ENCODE data around the gene MRTO4.
"Not testable (repeated sequence)": the region's sequence is repeated elsewhere in the genome, so short reads cannot be mapped to it uniquely, and the experiment has no call there.

The MRTO4 gene

GRCh38 chr1:19222979-19223824, 28.4 kb upstream of the MRTO4 start:
- in situ Hi-C loops (cut with MboI; ENCODE audit: low sequenced_read_pairs): no loop called here

- in situ Hi-C loops (cut with MboI; ENCODE audit: low sequenced_read_pairs): no loop called here
These were observed 22.4 kb upstream of the MRTO4 start for GRCh38 chr1:19229229-19229628.

GRCh38 chr1:19229828-19230325, 21.7 kb upstream of the MRTO4 start:
- in situ Hi-C loops (cut with MboI; ENCODE audit: low sequenced_read_pairs): no loop called here

GRCh38 chr1:19231736-19232523, 19.7 kb upstream of the MRTO4 start:
- in situ Hi-C loops (cut with MboI; ENCODE audit: low sequenced_read_pairs): not testable (repeated sequence)

GRCh38 chr1:19232524-19232846, 19.1 kb upstream of the MRTO4 start:
- in situ Hi-C loops (cut with MboI; ENCODE audit: low sequenced_read_pairs): no loop called here

- in situ Hi-C loops (cut with MboI; ENCODE audit: low sequenced_read_pairs): no loop called here
These were observed 17.4 kb upstream of the MRTO4 start for GRCh38 chr1:19234224-19234623.

- in situ Hi-C loops (cut with MboI; ENCODE audit: low sequenced_read_pairs): no loop called here
These were observed 11.7 kb upstream of the MRTO4 start for GRCh38 chr1:19239876-19240275.

GRCh38 chr1:19240673-19241538, 10.7 kb upstream of the MRTO4 start:
- in situ Hi-C loops (cut with MboI; ENCODE audit: low sequenced_read_pairs): no loop called here

- in situ Hi-C loops (cut with MboI; ENCODE audit: low sequenced_read_pairs): no loop called here
These were observed 838 bp upstream of the MRTO4 start for GRCh38 chr1:19250629-19251304.

- in situ Hi-C loops (cut with MboI; ENCODE audit: low sequenced_read_pairs): no loop called here
These were observed 2.8 kb downstream of the MRTO4 start for GRCh38 chr1:19254416-19254815.

GRCh38 chr1:19255288-19255687, 3.7 kb downstream of the MRTO4 start:
- in situ Hi-C loops (cut with MboI; ENCODE audit: low sequenced_read_pairs): no loop called here

- in situ Hi-C loops (cut with MboI; ENCODE audit: low sequenced_read_pairs): not testable (repeated sequence)
These were observed 4.7 kb downstream of the MRTO4 start for GRCh38 chr1:19256301-19256700.

- in situ Hi-C loops (cut with MboI; ENCODE audit: low sequenced_read_pairs): no loop called here
These were observed 5.7 kb downstream of the MRTO4 start for GRCh38 chr1:19257178-19257914.

GRCh38 chr1:19258353-19258752, 6.7 kb downstream of the MRTO4 start:
- in situ Hi-C loops (cut with MboI; ENCODE audit: low sequenced_read_pairs): no loop called here

- in situ Hi-C loops (cut with MboI; ENCODE audit: low sequenced_read_pairs): no loop called here
These were observed 8.9 kb downstream of the MRTO4 start for GRCh38 chr1:19260211-19261138.

GRCh38 chr1:19262047-19262446, 10.4 kb downstream of the MRTO4 start:
- in situ Hi-C loops (cut with MboI; ENCODE audit: low sequenced_read_pairs): no loop called here

- in situ Hi-C loops (cut with MboI; ENCODE audit: low sequenced_read_pairs): no loop called here
These were observed 11.1 kb downstream of the MRTO4 start for GRCh38 chr1:19262744-19263143.

- in situ Hi-C loops (cut with MboI; ENCODE audit: low sequenced_read_pairs): no loop called here
These were observed 16.8 kb downstream of the MRTO4 start for GRCh38 chr1:19268445-19268844.

Data from hTERT RPE-1 (cell line).